Measurements from ENCODE around the gene PTGIS.
"Not testable (repeated sequence)": the region's sequence is repeated elsewhere in the genome, so short reads cannot be mapped to it uniquely, and the experiment has no call there.

The PTGIS gene

GRCh38 chr20:49579195-49579594 is 11.3 kb upstream of the PTGIS start:
- no peak for DNase-seq

- no peak for DNase-seq
These were observed 10.5 kb upstream of the PTGIS start for GRCh38 chr20:49578436-49578835.

GRCh38 chr20:49575551-49576060 is 7.7 kb upstream of the PTGIS start:
- no peak for DNase-seq

GRCh38 chr20:49573900-49574416 is 6.0 kb upstream of the PTGIS start:
- no peak for DNase-seq

- no peak for DNase-seq
These were observed 4.9 kb upstream of the PTGIS start for GRCh38 chr20:49572857-49573256.

- no peak for DNase-seq
These were observed 3.6 kb upstream of the PTGIS start for GRCh38 chr20:49571553-49571835.

GRCh38 chr20:49570828-49571552 is 3.1 kb upstream of the PTGIS start:
- DNase-seq, result no peak

- DNase-seq, result no peak
These were observed 2.4 kb upstream of the PTGIS start for GRCh38 chr20:49570161-49570827.

GRCh38 chr20:49569411-49570115 is 1.6 kb upstream of the PTGIS start:
- no peak for DNase-seq

- DNase-seq, result no peak
These were observed 578 bp upstream of the PTGIS start for GRCh38 chr20:49568278-49569151.

GRCh38 chr20:49566401-49567364 is 1.3 kb downstream of the PTGIS start:
- DNase-seq, result no peak

GRCh38 chr20:49564991-49565390 is 2.9 kb downstream of the PTGIS start:
- not testable (repeated sequence) for DNase-seq

- DNase-seq, result no peak
These were observed 4.6 kb downstream of the PTGIS start for GRCh38 chr20:49563015-49563980.

- no peak for DNase-seq
These were observed 5.5 kb downstream of the PTGIS start for GRCh38 chr20:49562311-49563014.

GRCh38 chr20:49561806-49562205 is 6.1 kb downstream of the PTGIS start:
- no peak for DNase-seq

GRCh38 chr20:49561256-49561655 is 6.7 kb downstream of the PTGIS start:
- no peak for DNase-seq

- DNase-seq, result no peak
These were observed 7.3 kb downstream of the PTGIS start for GRCh38 chr20:49560646-49561045.

GRCh38 chr20:49560186-49560585 is 7.8 kb downstream of the PTGIS start:
- DNase-seq, result no peak

- no peak for DNase-seq
These were observed 8.4 kb downstream of the PTGIS start for GRCh38 chr20:49559411-49560081.
